ENCODE measurements around the gene DUSP16.

DNA sequence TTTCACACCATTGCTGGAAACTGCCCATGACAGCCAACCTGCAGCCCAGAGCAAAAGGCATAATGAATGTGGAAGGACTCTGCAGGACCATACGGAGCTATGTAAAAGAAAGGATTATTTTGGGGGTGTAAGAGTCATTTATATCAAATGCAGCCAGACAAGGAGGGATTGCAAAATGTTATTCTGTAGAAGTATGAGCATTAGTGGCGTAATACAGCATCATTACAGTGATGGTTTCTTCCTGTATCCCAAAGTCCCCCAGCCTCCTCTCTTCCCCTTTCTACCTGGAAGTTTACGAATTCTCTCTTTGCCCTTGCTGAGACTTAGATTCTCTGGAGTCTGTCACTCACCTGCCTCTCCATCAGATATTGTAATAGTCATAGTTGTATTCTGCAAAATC lies 115.9 kb downstream of the DUSP16 start:
- TF ChIP-seq, protein P1, sequence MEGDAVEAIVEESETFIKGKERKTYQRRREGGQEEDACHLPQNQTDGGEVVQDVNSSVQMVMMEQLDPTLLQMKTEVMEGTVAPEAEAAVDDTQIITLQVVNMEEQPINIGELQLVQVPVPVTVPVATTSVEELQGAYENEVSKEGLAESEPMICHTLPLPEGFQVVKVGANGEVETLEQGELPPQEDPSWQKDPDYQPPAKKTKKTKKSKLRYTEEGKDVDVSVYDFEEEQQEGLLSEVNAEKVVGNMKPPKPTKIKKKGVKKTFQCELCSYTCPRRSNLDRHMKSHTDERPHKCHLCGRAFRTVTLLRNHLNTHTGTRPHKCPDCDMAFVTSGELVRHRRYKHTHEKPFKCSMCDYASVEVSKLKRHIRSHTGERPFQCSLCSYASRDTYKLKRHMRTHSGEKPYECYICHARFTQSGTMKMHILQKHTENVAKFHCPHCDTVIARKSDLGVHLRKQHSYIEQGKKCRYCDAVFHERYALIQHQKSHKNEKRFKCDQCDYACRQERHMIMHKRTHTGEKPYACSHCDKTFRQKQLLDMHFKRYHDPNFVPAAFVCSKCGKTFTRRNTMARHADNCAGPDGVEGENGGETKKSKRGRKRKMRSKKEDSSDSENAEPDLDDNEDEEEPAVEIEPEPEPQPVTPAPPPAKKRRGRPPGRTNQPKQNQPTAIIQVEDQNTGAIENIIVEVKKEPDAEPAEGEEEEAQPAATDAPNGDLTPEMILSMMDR (conservative IDR thresholded peaks at IDR 0.05; ENCODE audit: low read depth, low read length), result no peak
- no peak for TF ChIP-seq EZH2 (IDR thresholded peaks at IDR 0.05; ENCODE audit: borderline replicate concordance, low read depth, low read length, poor library complexity, severe bottlenecking)
